GM06990 (cell line): ENCODE data around the gene TBC1D9.
"Not testable (repeated sequence)": the region's sequence is repeated elsewhere in the genome, so short reads cannot be mapped to it uniquely, and the experiment has no call there.

Experiments
- DNase-seq: peaks from one replicate; pipeline ENCODE4 v3.0.0-alpha.2; 2011; ENCODE audit not compliant: insufficient read length; ENCODE audit errors: extremely low read depth
- H3K27me3 ChIP-seq: replicated peaks from 2 replicates; pipeline ENCODE4 v1.6.0; 2011; ENCODE audit warnings: low read length; ENCODE audit not compliant: control insufficient read depth, insufficient read depth
- H3K36me3 ChIP-seq: 2 replicates; pipeline ENCODE4 v1.5.1; 2011; ENCODE audit warnings: low read length; ENCODE audit not compliant: control insufficient read depth, insufficient read depth
- H3K4me3 ChIP-seq: replicated peaks from 2 replicates; pipeline ENCODE4 v1.5.1; 2011; ENCODE audit warnings: low read depth, mild to moderate bottlenecking, control low read depth, low read length
- TF ChIP-seq, protein P1 (sequence below): IDR thresholded peaks from 2 replicates; pipeline ENCODE4 v1.5.1; 2011; ENCODE audit warnings: low read length, control low read depth, mild to moderate bottlenecking, inconsistent platforms; ENCODE audit not compliant: insufficient read depth, poor library complexity, severe bottlenecking

The TBC1D9 gene

DNA sequence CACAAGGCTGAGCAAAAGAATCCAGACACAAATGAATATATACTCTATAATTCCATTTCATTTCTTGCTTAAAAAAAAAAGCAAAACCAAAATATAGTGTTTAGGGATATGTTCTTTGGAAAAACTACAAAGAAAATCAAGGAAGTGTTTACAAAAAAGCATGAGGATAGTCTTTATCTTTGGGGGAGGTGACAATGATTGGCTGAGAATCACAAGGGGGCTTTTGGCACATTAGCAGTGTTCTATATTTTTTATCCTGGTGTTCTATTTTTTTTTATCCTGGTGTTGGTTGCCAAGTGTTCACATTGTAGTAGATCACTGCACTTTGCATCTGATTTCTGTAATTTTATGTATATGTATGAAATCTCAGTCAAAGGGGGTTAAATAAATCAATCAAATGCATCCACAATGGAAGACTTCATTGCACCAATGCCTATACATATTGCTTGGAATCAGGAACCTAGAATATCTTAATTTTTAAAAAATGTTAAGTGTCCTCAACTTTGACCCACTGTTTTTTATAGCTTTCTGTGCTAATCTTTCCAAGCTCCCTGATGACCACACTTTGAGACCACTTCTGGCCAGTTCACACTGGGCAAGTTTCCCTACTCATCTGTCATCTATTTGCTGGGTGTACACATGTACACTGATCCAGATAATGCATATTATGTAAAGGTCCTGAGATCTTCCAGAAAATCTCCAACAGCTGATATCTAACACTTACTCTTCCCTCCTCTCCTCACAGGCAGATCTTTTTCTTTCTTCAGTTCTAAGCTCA is 3.7 kb downstream of the TBC1D9 start:
- Histone ChIP-seq H3K36me3 (no peaks in the 10 kb centered on the region), H3K4me3 (no peak overlapping the region), H3K27me3 (no peaks in the 10 kb centered on the region; the same call in 1 of the 2 replicates)
- no peak for DNase-seq
- TF ChIP-seq, protein P1, sequence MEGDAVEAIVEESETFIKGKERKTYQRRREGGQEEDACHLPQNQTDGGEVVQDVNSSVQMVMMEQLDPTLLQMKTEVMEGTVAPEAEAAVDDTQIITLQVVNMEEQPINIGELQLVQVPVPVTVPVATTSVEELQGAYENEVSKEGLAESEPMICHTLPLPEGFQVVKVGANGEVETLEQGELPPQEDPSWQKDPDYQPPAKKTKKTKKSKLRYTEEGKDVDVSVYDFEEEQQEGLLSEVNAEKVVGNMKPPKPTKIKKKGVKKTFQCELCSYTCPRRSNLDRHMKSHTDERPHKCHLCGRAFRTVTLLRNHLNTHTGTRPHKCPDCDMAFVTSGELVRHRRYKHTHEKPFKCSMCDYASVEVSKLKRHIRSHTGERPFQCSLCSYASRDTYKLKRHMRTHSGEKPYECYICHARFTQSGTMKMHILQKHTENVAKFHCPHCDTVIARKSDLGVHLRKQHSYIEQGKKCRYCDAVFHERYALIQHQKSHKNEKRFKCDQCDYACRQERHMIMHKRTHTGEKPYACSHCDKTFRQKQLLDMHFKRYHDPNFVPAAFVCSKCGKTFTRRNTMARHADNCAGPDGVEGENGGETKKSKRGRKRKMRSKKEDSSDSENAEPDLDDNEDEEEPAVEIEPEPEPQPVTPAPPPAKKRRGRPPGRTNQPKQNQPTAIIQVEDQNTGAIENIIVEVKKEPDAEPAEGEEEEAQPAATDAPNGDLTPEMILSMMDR: no peak

DNA sequence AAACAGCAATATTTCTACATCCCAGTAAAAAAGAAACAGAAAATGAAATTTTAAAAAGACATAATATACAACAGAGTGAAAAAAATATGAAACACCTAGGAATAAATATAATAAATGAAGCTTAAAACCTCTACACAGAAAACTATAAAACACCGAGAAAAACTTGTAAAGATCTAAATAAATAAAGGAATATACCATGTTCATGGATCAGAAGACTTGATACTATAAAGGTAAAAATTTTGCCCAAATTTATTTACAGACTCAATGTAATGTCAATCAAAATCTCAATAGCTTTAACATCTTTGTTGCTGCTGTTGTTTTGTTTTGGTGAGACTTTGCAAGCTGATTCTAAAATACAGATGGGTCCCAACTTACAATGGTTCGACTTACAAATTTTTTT is 5.7 kb downstream of the TBC1D9 start:
- Histone ChIP-seq H3K27me3 (no peaks in the 10 kb centered on the region), H3K4me3 (no peak overlapping the region), H3K36me3 (no peaks in the 10 kb centered on the region)
- TF ChIP-seq, protein P1: no peak
- no peak for DNase-seq

DNA sequence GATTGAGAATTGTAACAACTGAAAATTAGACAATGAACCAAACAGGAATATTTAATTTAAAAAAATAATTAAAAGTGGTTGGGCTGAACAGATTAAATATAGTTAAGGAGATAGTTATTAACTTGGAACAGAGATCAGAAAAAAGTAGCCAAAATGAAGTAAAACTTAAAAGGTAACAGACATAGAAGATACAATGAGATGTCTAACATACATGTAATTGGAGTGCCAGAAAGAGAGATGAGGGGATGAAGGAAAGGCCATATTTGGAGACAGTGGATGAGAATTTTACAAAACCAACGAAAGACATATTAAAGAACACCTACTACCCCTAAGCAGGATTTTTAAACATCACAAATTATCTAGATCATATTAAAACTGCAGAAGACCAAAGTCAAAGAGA is 8.0 kb downstream of the TBC1D9 start:
- TF ChIP-seq, protein P1: no peak
- no peak overlapping the region for H3K4me3 ChIP-seq
- H3K27me3 ChIP-seq: no peaks in the 10 kb centered on the region
- no peaks in the 10 kb centered on the region for H3K36me3 ChIP-seq
- no peak for DNase-seq

DNA sequence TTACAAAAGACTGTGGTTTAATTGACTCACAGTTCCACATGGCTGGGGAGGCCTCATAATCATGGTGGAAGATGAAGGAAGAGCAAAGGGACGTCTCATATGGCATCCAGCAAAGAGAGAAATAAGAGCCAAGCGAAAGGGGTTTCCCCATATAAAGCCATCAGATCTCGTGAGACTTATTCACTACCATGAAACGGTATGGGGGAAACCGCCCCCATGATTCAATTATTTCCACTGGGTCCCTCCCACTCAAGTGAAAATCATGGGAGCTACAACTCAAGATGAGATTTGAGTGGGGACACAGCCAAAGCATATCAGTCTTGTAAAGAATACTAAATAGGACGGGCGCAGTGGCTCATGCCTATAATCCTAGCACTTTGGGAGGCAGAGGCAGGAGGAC is 9.6 kb downstream of the TBC1D9 start:
- H3K4me3 ChIP-seq, DNase-seq, H3K27me3 ChIP-seq, H3K36me3 ChIP-seq: not testable (repeated sequence)

DNA sequence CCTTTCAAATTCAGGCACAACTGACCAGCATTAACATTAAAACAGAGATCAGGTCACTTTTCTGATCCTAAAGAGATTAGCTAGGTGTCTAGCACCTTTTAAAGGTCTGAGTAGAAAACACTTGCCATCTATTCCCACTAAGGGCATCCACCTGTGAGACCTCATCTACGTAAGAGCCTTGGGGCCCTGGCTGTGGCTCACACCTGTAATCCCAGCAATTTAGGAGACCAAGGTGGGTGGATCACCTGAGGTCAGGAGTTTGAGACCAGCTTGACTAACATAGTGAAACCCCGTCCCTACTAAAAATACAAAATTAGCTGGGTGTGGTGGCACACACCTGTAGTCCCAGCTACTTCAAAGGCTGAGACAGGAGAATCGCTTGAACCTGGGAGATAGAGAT is 11.8 kb downstream of the TBC1D9 start:
- Histone ChIP-seq H3K27me3 (no peaks in the 10 kb centered on the region), H3K36me3 (no peaks in the 10 kb centered on the region), H3K4me3 (no peak overlapping the region)
- DNase-seq: no peak
- TF ChIP-seq, protein P1: no peak

DNA sequence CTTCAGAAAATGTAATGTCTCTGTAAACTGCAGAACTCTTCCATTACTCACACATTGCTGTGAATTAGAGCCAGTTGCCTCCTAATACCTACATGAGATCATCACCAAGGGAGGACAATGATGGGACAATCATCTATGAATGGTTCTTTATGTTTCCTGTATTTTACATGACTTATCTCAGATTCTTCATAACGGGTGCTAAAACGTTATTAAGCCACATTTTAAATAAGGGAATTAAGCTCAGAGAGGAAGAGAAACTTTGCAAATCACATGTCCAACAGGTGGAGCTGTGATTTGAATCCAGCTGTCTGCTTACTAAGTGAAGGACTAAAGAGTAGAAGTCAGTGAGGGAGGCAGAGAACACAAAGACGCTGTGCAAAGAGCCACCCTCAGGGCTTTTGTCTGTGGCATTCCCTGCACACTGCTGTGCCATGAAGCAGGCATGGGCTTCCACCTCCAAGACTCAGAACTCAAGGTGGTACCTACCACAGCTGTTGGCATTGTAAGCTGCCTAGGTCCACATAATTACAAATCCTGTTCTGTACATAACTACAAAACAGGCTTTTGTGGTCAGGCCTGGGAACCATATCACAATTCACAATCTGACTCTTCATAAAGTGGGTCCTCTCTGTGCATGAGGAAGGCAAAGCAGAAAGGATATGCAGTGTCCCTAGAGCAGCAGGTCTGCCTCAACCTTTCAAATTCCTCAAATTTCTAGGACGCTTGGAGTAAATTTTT is 12.8 kb downstream of the TBC1D9 start:
- TF ChIP-seq, protein P1: peak; percentile 33
- peak overlapping the region; percentile 17; the same call in 1 of the 2 replicates for H3K4me3 ChIP-seq
- no peaks in the 10 kb centered on the region for H3K27me3 ChIP-seq
- H3K36me3 ChIP-seq: no peaks in the 10 kb centered on the region
- DNase-seq: peak; percentile 68
